NCI-H2227 (cell line): Measurements from ENCODE around the gene TP53TG3B.
"Not testable (repeated sequence)": the region's sequence is repeated elsewhere in the genome, so short reads cannot be mapped to it uniquely, and the experiment has no call there.

Source experiments
- DNase-seq: peaks from one replicate; lab custom pipeline; 2025; ENCODE audit not compliant: unreplicated experiment; lab: John Stamatoyannopoulos, UW

The TP53TG3B gene, protein sequence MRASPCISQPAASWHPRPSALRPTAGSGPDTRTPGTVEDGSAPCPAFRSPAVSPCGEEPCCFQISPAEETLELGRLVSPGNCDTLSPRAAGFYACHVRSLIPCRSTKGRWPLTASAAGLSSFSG

DNA sequence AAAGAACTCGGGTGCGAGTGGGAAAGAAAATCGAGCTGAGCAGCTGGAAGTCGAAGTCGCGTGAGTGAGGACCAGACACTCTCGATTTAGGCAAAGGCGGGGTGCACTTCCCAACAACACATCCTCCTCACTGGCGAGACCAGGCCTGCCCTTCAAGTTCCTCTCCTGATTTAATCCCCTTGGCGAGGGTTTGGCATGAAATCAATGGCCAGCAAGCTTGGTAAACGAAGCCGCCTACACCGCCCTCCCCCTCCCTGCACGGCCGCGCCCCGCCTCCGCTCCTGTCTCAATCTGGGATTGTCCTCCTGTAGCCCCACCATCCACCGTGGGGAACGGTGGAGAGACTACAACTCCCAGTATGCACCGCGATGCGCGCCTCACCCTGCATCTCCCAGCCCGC is at the start of gene TP53TG3B:
TP53TG3B (plus strand) TSS at position 301 of the 400 bp plus-strand sequence; CDS start at position 369, 68 bp downstream.
- not testable (repeated sequence) for DNase-seq

DNA sequence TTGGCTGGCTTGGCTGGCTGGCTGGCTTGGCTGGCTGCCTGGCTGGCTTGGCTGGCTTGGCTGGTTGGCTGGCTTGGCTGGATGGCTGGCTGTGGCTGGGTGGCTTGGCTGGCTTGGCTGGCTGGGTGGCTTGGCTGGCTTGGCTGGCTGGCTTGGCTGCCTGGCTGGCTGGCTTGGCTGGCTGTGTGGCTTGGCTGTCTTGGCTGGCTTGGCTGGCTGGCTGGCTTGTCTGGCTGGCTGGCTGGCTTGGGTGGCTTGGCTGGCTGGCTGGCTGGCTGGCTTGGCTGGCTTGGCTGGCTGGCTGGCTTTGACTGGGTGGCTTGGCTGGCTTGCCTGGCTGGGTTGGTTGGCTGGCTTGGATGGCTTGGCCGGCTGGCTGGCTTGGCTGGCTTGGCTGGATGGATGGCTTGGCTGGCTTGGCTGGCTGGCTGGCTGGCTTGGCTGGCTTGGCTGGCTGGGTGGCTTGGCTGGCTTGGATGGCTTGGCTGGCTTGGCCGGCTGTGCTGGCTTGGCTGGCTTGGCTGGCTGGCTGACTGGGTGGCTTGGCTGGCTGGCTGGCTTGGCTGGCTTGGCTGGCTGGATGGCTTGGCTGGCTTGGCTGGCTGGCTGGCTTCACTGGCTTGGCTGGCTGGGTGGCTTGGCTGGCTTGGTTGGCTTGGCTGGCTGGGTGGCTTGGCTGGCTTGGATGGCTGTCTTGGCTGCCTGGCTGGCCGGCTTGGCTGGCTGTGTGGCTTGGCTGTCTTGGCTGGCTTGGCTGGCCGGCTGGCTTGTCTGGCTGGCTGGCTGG is 24.2 kb upstream of the TP53TG3B start:
- DNase-seq = not testable (repeated sequence)

DNA sequence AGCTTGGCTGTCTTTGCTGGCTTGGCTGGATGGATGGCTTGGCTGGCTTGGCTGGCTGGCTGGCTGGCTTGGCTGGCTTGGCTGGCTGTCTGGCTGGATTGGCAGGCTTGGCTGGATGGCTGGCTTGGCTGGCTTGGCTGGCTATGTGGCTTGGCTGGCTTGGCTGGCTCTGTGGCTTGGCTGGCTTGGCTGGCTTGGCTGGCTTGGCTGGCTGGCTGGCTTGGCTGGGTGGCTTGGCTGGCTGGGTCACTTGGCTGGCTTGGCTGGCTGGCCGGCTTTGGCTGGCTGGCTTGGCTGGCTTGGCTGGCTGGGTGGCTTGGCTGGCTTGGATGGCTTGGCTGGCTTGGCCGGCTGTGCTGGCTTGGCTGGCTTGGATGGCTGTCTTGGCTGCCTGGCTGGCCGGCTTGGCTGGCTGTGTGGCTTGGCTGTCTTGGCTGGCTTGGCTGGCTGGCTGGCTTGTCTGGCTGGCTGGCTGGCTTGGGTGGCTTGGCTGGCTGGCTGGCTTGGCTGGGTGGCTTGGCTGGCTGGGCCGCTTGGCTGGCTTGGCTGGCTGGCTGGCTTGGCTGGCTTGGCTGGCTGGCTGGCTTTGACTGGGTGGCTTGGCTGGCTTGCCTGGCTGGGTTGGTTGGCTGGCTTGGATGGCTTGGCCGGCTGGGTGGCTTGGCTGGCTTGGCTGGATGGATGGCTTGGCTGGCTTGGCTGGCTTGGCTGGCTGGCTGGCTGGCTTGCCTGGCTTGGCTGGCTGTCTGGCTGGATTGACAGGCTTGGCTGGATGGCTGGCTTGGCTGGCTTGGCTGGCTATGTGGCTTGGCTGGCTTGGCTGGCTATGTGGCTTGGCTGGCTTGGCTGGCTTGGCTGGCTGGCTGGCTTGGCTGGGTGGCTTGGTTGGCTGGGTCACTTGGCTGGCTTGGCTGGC is 22.8 kb upstream of the TP53TG3B start:
- not testable (repeated sequence) for DNase-seq

DNA sequence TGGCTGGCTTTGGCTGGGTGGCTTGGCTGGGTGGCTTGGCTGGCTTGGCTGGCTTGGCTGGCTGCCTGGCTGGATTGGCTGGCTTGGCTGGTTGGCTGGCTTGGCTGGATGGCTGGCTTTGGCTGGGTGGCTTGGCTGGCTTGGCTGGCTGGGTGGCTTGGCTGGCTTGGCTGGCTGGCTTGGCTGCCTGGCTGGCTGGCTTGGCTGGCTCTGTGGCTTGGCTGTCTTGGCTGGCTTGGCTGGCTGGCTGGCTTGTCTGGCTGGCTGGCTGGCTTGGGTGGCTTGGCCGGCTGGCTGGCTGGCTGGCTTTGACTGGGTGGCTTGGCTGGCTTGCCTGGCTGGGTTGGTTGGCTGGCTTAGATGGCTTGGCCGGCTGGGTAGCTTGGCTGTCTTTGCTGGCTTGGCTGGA is 22.1 kb upstream of the TP53TG3B start:
- DNase-seq = not testable (repeated sequence)

DNA sequence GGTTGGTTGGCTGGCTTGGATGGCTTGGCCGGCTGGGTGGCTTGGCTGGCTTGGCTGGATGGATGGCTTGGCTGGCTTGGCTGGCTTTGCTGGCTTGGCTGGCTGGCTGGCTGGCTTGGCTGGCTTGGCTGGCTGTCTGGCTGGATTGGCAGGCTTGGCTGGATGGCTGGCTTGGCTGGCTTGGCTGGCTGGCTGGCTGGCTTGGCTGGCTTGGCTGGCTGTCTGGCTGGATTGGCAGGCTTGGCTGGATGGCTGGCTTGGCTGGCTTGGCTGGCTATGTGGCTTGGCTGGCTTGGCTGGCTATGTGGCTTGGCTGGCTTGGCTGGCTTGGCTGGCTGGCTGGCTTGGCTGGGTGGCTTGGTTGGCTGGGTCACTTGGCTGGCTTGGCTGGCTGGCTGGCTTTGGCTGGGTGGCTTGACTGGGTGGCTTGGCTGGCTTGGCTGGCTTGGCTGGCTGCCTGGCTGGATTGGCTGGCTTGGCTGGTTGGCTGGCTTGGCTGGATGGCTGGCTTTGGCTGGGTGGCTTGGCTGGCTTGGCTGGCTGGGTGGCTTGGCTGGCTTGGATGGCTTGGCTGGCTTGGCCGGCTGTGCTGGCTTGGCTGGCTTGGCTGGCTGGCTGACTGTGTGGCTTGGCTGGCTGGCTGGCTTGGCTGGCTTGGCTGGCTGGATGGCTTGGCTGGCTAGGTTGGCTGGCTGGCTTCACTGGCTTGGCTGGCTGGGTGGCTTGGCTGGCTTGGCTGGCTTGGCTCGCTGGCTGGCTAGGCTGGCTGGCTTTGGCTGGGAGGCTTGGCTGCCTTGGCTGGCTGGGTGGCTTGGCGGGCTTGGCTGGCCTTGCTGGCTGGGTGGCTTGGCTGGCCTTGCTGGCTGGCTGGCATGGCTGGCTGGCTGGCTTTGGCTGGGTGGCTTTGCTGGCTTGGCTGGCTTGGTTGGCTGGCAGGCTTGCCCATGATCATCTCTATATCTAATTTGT is 21.3 kb upstream of the TP53TG3B start:
- not testable (repeated sequence) for DNase-seq
